Activated T-helper 17 cell treated with anti-CD3 and anti-CD28 coated beads, Interleukin-2, amount 50 U/mL, for 72 hours (primary cell): ENCODE measurements around the gene SMIM32. TPM values are rescaled to one million over a fixed set of nuclear protein-coding genes. Genes with fewer than 3 reads are reported as not detected.

ENCODE experiments used
- ATAC-seq: fragments of 150-1000 bp; cut with Tn5 transposase; replicated peaks from 2 replicates; pipeline ENCODE4 v1.10.0; 2021; ENCODE audit warnings: mild to moderate bottlenecking, moderate library complexity
- H3K27ac Mint-ChIP-seq: one replicate; pipeline ENCODE4 v1.8.0; 2022; ENCODE audit warnings: mixed read lengths
- H3K27me3 Mint-ChIP-seq: one replicate; pipeline ENCODE4 v1.8.0; 2022; ENCODE audit warnings: mixed read lengths
- H3K36me3 Mint-ChIP-seq: one replicate; pipeline ENCODE4 v1.8.0; 2022; ENCODE audit warnings: low read depth, mild to moderate bottlenecking, mixed read lengths
- H3K4me1 Mint-ChIP-seq: one replicate; pipeline ENCODE4 v1.8.0; 2022; ENCODE audit warnings: mixed read lengths
- H3K4me3 Mint-ChIP-seq: one replicate; pipeline ENCODE4 v1.8.0; 2022; ENCODE audit warnings: mild to moderate bottlenecking, mixed read lengths
- H3K9me3 Mint-ChIP-seq: one replicate; pipeline ENCODE4 v1.8.0; 2022; ENCODE audit warnings: mixed read lengths
- total RNA-seq, 2 donors: library from RNA; stranded (reverse); gene quantifications; one replicate each; pipeline ENCODE4 v1.2.3, GENCODE V29; 2022

Gene SMIM32
- total RNA-seq, 2 donors from 2014 or later = not detected

GRCh38 chr5:136185974-136186665 lies 6.8 kb downstream of the SMIM32 start:
- ATAC-seq = no peak
- Mint-ChIP-seq H3K36me3 (peaks cover 7% of the 10 kb centered on the region), H3K27ac (no peak overlapping the region), H3K9me3 (no peaks in the 10 kb centered on the region), H3K4me3 (no peak overlapping the region), H3K4me1 (no peaks in the 10 kb centered on the region), H3K27me3 (peaks cover 13% of the 10 kb centered on the region)

- H3K27ac Mint-ChIP-seq = no peak overlapping the region
- H3K27me3 Mint-ChIP-seq = peaks cover 3% of the 10 kb centered on the region
- no peak for ATAC-seq
- H3K4me3 Mint-ChIP-seq = no peak overlapping the region
- H3K9me3 Mint-ChIP-seq = no peaks in the 10 kb centered on the region
- H3K36me3 Mint-ChIP-seq = peaks cover 38% of the 10 kb centered on the region
- no peaks in the 10 kb centered on the region for H3K4me1 Mint-ChIP-seq
Observed at GRCh38 chr5:136182618-136183017, 10.3 kb downstream of the SMIM32 start.

- H3K27me3 Mint-ChIP-seq = no peaks in the 10 kb centered on the region
- no peak for ATAC-seq
- no peaks in the 10 kb centered on the region for H3K9me3 Mint-ChIP-seq
- no peak overlapping the region for H3K27ac Mint-ChIP-seq
- H3K4me1 Mint-ChIP-seq = no peaks in the 10 kb centered on the region
- H3K4me3 Mint-ChIP-seq = no peak overlapping the region
- peaks cover 87% of the 10 kb centered on the region for H3K36me3 Mint-ChIP-seq
Observed at GRCh38 chr5:136174021-136174659, 18.8 kb downstream of the SMIM32 start.

- no peaks in the 10 kb centered on the region for H3K4me1 Mint-ChIP-seq
- H3K27me3 Mint-ChIP-seq = no peaks in the 10 kb centered on the region
- no peaks in the 10 kb centered on the region for H3K9me3 Mint-ChIP-seq
- H3K36me3 Mint-ChIP-seq = peaks cover 85% of the 10 kb centered on the region
- H3K27ac Mint-ChIP-seq = no peak overlapping the region
- no peak for ATAC-seq
- H3K4me3 Mint-ChIP-seq = no peak overlapping the region
Observed at GRCh38 chr5:136169218-136169617, 23.7 kb downstream of the SMIM32 start.

GRCh38 chr5:136166909-136167308 lies 26.1 kb downstream of the SMIM32 start:
- Mint-ChIP-seq H3K4me3 (no peak overlapping the region), H3K4me1 (no peaks in the 10 kb centered on the region), H3K27ac (no peak overlapping the region), H3K27me3 (no peaks in the 10 kb centered on the region), H3K9me3 (no peaks in the 10 kb centered on the region), H3K36me3 (peaks cover 79% of the 10 kb centered on the region)
- ATAC-seq = no peak

GRCh38 chr5:136164226-136164625 lies 28.7 kb downstream of the SMIM32 start:
- no peaks in the 10 kb centered on the region for H3K9me3 Mint-ChIP-seq
- H3K4me1 Mint-ChIP-seq = peaks cover 5% of the 10 kb centered on the region
- H3K27me3 Mint-ChIP-seq = no peaks in the 10 kb centered on the region
- H3K36me3 Mint-ChIP-seq = peaks cover 76% of the 10 kb centered on the region
- no peak overlapping the region for H3K27ac Mint-ChIP-seq
- no peak overlapping the region for H3K4me3 Mint-ChIP-seq
- ATAC-seq = no peak

GRCh38 chr5:136162008-136162407 lies 31.0 kb downstream of the SMIM32 start:
- peaks cover 66% of the 10 kb centered on the region for H3K36me3 Mint-ChIP-seq
- no peaks in the 10 kb centered on the region for H3K27me3 Mint-ChIP-seq
- H3K4me1 Mint-ChIP-seq = peaks cover 5% of the 10 kb centered on the region
- no peak overlapping the region for H3K27ac Mint-ChIP-seq
- H3K9me3 Mint-ChIP-seq = no peaks in the 10 kb centered on the region
- H3K4me3 Mint-ChIP-seq = no peak overlapping the region
- no peak for ATAC-seq

- Mint-ChIP-seq H3K27me3 (no peaks in the 10 kb centered on the region), H3K4me3 (no peak overlapping the region), H3K9me3 (no peaks in the 10 kb centered on the region), H3K27ac (no peak overlapping the region), H3K4me1 (peaks cover 5% of the 10 kb centered on the region), H3K36me3 (peaks cover 70% of the 10 kb centered on the region)
- ATAC-seq = no peak
Observed at GRCh38 chr5:136159457-136159856, 33.5 kb downstream of the SMIM32 start.

GRCh38 chr5:136157514-136157913 lies 35.4 kb downstream of the SMIM32 start:
- no peaks in the 10 kb centered on the region for H3K27me3 Mint-ChIP-seq
- no peak for ATAC-seq
- no peaks in the 10 kb centered on the region for H3K9me3 Mint-ChIP-seq
- no peak overlapping the region for H3K27ac Mint-ChIP-seq
- H3K36me3 Mint-ChIP-seq = peaks cover 70% of the 10 kb centered on the region
- H3K4me3 Mint-ChIP-seq = no peak overlapping the region
- H3K4me1 Mint-ChIP-seq = peaks cover 5% of the 10 kb centered on the region

GRCh38 chr5:136155761-136156160 lies 37.2 kb downstream of the SMIM32 start:
- Mint-ChIP-seq H3K4me3 (no peak overlapping the region), H3K27ac (no peak overlapping the region), H3K9me3 (no peaks in the 10 kb centered on the region), H3K36me3 (peaks cover 77% of the 10 kb centered on the region), H3K4me1 (peaks cover 6% of the 10 kb centered on the region), H3K27me3 (no peaks in the 10 kb centered on the region)
- peak; percentile 60 for ATAC-seq

GRCh38 chr5:136155078-136155477 lies 37.9 kb downstream of the SMIM32 start:
- Mint-ChIP-seq H3K36me3 (peaks cover 76% of the 10 kb centered on the region), H3K27me3 (no peaks in the 10 kb centered on the region), H3K27ac (no peak overlapping the region), H3K4me3 (no peak overlapping the region), H3K4me1 (peaks cover 4% of the 10 kb centered on the region), H3K9me3 (no peaks in the 10 kb centered on the region)
- no peak for ATAC-seq

- no peak overlapping the region for H3K27ac Mint-ChIP-seq
- H3K36me3 Mint-ChIP-seq = peaks cover 84% of the 10 kb centered on the region
- no peaks in the 10 kb centered on the region for H3K27me3 Mint-ChIP-seq
- no peak overlapping the region for H3K4me3 Mint-ChIP-seq
- peaks cover 4% of the 10 kb centered on the region for H3K4me1 Mint-ChIP-seq
- H3K9me3 Mint-ChIP-seq = no peaks in the 10 kb centered on the region
- no peak for ATAC-seq
Observed at GRCh38 chr5:136153581-136154236, 39.3 kb downstream of the SMIM32 start.

- Mint-ChIP-seq H3K36me3 (peaks cover 64% of the 10 kb centered on the region), H3K9me3 (no peaks in the 10 kb centered on the region), H3K27me3 (no peaks in the 10 kb centered on the region), H3K4me1 (peaks cover 4% of the 10 kb centered on the region), H3K4me3 (no peak overlapping the region), H3K27ac (no peak overlapping the region)
- no peak for ATAC-seq
Observed at GRCh38 chr5:136149891-136150290, 43.1 kb downstream of the SMIM32 start.

GRCh38 chr5:136147632-136148031 lies 45.3 kb downstream of the SMIM32 start:
- Mint-ChIP-seq H3K4me3 (no peak overlapping the region), H3K36me3 (peaks cover 42% of the 10 kb centered on the region), H3K9me3 (no peaks in the 10 kb centered on the region), H3K27ac (no peak overlapping the region), H3K27me3 (no peaks in the 10 kb centered on the region), H3K4me1 (peaks cover 4% of the 10 kb centered on the region)
- ATAC-seq = no peak

- Mint-ChIP-seq H3K4me3 (no peak overlapping the region), H3K27ac (no peak overlapping the region), H3K9me3 (no peaks in the 10 kb centered on the region), H3K4me1 (peaks cover 3% of the 10 kb centered on the region), H3K27me3 (no peaks in the 10 kb centered on the region), H3K36me3 (peaks cover 27% of the 10 kb centered on the region)
- no peak for ATAC-seq
Observed at GRCh38 chr5:136146201-136146600, 46.8 kb downstream of the SMIM32 start.
